ENCODE data around the gene SVOPL.

The SVOPL gene

DNA sequence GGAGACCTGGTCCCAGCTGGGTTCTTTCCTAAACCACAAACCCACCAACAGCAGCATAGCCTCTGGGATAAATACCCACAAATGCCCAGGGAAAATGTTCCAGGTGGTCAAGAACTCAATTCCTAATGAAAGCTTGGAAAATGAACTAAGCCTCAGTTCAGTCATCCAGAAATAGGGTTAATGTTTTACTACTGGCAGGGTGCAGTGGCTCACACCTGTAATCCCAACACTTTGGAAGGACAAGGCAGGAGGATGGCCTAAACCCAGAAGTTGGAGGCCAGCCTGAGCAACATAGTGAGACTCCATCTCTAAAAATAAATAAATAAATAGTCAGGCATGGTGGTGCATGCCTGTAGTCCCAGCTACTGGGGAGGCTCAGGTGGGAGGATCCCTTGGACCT is 82.2 kb downstream of the SVOPL start:
- H3K4me3 ChIP-seq (ENCODE audit: low read depth, low read length), result no peak overlapping the region
- DNase-seq (ENCODE audit: low read depth, low spot score), result no peak
- in situ Hi-C loops (cut with HindIII; ENCODE audit: low sequenced_read_pairs), result no loop called here

DNA sequence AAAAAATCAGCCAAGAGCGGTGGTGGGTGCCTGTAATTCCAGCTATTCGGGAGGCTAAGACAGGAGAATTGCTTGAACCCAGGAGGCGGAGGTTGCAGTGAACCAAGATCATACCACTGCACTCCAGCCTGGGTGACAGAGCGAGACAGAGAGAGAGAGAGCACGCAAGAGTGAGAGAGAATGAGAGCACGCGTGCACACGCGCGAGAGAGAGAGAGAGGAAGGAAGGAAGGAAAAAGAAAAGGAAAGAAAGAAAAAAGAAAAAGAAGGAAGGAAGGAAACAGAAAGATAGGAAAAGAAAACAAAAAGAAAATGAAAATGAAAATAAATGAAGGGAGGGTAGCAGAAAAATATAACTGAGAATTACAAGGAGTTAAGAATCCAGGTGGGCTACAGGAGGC is 82.7 kb downstream of the SVOPL start:
- in situ Hi-C loops (cut with HindIII; ENCODE audit: low sequenced_read_pairs), result no loop called here
- H3K4me3 ChIP-seq (ENCODE audit: low read depth, low read length), result no peak overlapping the region
- no peak for DNase-seq (ENCODE audit: low read depth, low spot score)
- TF ChIP-seq CTCF (IDR thresholded peaks at IDR 0.05; ENCODE audit: low read depth, low read length), result no peak

More for the DNA sequence above, 82.2 kb downstream of the SVOPL start:
- TF ChIP-seq CTCF (IDR thresholded peaks at IDR 0.05; ENCODE audit: low read depth, low read length), result no peak

DNA sequence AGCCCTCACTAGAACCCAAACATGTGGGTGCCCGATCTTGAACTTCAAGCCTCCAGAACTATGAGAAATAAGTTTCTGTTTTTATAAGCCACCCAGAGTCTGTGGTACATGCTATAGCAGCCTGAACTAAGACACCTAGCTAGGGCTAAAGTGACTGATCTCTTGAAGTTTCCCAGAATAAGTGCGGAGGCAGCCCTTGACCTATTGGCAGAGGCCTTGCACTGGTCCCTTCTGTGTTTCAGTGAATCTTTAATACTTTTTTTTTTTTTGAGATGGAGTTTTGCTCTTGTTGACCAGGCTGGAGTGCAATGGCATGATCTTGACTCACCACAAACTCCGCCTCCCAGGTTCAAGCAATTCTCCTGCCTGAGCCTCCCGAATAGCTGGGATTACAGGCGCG is 85.1 kb downstream of the SVOPL start:
- no peak for DNase-seq (ENCODE audit: low read depth, low spot score)
- no peak overlapping the region for H3K4me3 ChIP-seq (ENCODE audit: low read depth, low read length)
- TF ChIP-seq CTCF (IDR thresholded peaks at IDR 0.05; ENCODE audit: low read depth, low read length), result no peak
- in situ Hi-C loops (cut with HindIII; ENCODE audit: low sequenced_read_pairs), result no loop called here

GRCh38 chr7:138613630-138614029 is 87.5 kb downstream of the SVOPL start:
- in situ Hi-C loops (cut with HindIII; ENCODE audit: low sequenced_read_pairs), result no loop called here

DNA sequence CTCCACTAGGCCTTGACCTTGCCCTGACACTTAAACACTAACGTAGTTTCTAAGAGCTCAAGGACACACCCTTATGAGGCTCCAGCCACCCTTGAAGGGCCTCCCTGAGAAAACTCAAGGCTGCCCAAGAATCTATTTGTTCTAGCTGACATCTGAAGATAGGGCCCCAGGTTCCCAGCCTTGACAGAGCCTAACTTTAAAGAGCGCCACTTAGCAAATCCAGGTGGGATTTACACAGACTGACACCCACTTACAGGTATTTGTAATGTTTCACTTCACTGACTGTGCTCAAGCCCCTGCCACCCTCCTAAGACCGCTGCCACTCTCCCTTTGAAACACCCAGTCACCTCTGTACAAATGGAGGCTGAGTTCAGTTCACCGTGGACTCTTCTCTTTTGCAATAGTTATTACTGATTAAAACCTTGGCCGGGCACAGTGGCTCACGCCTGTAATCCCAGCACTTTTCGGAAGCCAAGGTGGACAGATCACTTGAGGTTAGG is 90.4 kb downstream of the SVOPL start:
- H3K4me3 ChIP-seq (ENCODE audit: low read depth, low read length), result no peak overlapping the region
- TF ChIP-seq CTCF (IDR thresholded peaks at IDR 0.05; ENCODE audit: low read depth, low read length), result no peak
- in situ Hi-C loops (cut with HindIII; ENCODE audit: low sequenced_read_pairs), result no loop called here
- DNase-seq (ENCODE audit: low read depth, low spot score), result no peak

More at GRCh38 chr7:138613630-138614029, 87.5 kb downstream of the SVOPL start:
- H3K4me3 ChIP-seq (ENCODE audit: low read depth, low read length), result no peak overlapping the region
- DNase-seq (ENCODE audit: low read depth, low spot score), result no peak
- no peak for TF ChIP-seq CTCF (IDR thresholded peaks at IDR 0.05; ENCODE audit: low read depth, low read length)

DNA sequence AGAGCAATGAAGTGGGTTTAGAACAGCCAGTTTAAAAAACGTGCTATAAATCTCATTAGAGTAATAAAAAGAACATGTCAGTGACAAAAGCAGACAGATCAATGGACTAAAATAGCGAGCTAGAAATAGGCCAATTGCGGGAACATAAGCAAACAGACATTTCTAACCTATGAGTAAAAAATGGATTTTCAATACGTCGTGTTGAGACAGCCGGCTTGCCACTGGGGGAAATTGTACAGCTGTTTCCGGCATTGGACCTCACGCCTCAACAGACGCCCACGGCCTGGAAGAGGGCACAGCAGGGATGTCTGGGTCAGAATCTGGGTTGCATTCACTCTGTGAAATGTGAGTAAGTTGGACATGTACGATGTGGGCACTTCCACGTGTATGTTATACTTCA is 92.9 kb downstream of the SVOPL start:
- DNase-seq (ENCODE audit: low read depth, low spot score), result peak; percentile 59
- in situ Hi-C loops (cut with HindIII; ENCODE audit: low sequenced_read_pairs), result no loop called here
- H3K4me3 ChIP-seq (ENCODE audit: low read depth, low read length), result no peak overlapping the region
- no peak for TF ChIP-seq CTCF (IDR thresholded peaks at IDR 0.05; ENCODE audit: low read depth, low read length)
